Measurements from ENCODE around the gene HACD3.
"Not testable (repeated sequence)": the region's sequence is repeated elsewhere in the genome, so short reads cannot be mapped to it uniquely, and the experiment has no call there.

The HACD3 gene

GRCh38 chr15:65530318-65531111 lies at the start of gene HACD3:
TSS of gene HACD3 (plus strand) at chr15:65530463. CDS start at chr15:65530632, 169 bp downstream.
- DNase-seq = peak; percentile 92

DNA sequence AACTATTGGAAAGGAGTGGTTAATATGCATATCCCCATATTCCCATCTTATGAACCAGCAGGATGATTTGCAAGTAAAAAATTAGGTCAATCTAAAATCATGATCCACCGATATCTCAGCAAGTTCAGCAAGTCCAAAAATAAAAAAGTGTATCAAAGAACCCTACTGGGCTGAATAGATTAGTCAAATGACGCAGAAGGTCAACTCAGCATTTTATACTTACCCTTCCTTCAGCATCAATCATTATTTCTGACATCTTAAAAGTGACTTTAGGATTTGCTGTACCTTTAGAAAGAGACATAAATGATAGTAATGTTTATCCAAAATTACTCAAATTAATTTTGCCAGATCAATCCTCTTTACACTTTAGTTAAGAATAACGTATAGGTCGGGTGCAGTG lies 45.4 kb upstream of the HACD3 start:
- DNase-seq = no peak

GRCh38 chr15:65494076-65494475 lies 36.2 kb upstream of the HACD3 start:
- no peak for DNase-seq

GRCh38 chr15:65509321-65509720 lies 20.9 kb upstream of the HACD3 start:
- no peak for DNase-seq

GRCh38 chr15:65512189-65512588 lies 18.1 kb upstream of the HACD3 start:
- no peak for DNase-seq

DNA sequence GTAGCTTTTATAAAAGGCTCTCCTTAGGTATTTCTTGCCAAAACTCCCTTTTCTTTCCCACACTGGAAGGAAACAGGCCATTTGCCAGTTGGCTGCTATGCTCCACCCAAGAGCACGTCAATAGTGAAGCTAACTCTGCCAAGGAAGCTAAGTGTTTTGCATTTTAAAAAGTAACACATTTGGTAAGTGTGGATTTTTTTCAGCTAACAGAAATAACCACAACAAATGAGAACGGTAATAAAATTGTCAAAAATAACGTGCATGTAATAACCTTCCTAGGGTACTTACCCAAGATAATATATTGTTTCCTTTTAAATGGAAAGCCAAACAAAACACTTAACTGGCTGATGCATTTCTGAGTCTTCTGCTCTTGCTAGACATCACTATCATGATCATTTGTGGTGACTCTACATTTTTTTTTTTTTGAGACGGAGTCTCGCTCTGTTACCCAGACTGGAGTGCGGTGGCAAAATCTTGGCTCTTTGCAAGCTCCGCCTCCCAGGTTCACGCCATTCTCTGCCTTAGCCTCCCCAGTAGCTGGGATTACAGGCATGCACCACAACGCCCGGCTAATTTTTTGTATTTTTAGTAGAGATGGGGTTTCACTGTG lies 17.4 kb upstream of the HACD3 start:
- no peak for DNase-seq

DNA sequence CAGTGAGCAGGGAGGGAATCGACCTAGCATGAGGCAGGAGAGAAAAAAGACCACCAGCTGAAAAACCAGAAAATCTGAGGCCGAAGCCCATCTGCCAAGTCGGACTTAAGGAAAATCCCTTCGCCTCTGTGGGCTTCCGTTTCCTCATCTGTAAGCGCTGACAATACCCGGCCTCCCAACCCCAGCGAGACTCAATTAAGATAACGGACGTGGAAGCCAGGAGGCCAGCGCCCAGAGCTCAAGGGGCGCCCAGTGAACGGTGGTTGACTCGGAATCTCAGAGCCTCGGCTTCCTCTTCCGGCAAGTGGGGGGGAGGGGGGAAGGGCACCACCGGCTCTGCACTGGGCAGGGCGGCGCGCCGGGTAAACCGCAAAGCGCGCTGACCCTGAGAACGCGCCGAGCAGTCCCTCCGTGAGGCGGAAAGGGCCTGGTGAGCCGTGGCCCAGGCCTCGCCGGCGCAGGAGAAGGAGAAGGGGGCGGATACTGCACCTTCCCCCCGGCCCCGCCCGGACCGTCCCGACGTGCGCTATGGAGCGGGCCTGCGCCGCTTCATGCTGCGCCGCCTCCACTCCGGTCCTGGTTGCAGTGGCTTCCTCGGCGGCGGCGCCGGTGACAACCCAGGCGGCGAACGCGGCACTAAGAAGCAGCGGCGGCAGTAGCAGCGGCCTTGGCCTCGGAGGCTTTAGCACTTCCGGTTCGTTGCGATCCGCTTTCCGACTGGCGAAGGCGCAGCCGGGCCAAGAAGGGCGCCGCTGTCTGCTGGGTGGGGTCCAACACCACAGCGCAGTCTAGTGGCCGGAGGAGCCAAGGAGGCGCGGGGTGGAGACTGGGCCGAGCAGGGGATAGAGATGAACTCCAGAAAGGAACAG lies 13.0 kb upstream of the HACD3 start, which contains the start of gene DPP8:
Gene DPP8, minus strand, starts transcription at position 693 of the 869 bp plus-strand sequence. CDS start 5,136 bp downstream, outside the sequence.
- peak; percentile 98 for DNase-seq

DNA sequence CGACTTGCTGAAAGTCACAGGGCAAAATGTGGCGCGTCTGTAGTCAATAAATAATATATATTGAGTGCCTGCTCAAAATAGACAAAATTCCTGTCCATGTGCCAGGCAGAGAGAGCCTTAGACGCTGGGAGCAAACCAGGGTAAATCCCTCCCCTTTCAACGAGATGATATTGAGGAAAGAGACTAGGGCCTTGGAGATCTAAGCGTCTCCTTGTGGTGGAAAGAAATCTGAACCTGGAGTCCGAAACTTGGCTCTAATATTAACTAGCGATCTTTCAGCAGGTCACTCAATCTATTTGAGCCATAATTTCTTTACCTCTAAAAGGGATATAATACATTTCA lies 12.4 kb upstream of the HACD3 start:
- DNase-seq = no peak

- no peak for DNase-seq
Measured at GRCh38 chr15:65518633-65519285, 11.5 kb upstream of the HACD3 start.

GRCh38 chr15:65521350-65521749 lies 8.9 kb upstream of the HACD3 start:
- no peak for DNase-seq

DNA sequence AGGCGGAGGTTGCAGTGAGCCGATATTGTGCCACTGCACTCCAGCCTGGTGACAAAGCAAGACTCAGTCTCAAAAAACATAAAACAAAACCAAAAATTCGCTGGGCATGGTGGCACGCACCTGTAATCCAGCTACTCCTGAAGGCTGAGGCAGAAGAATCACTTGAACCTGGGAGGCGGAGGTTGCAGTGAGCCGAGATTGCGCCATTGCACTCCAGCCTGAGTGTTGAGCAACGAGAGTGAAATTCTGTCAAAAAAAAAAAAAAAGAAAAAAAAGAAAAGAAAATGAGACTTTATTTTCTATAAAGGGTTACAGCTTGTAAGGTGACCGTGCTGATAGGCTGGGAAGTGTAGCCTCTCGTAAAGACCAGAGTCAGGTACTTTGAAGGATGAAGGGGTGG lies 6.0 kb upstream of the HACD3 start:
- no peak for DNase-seq

DNA sequence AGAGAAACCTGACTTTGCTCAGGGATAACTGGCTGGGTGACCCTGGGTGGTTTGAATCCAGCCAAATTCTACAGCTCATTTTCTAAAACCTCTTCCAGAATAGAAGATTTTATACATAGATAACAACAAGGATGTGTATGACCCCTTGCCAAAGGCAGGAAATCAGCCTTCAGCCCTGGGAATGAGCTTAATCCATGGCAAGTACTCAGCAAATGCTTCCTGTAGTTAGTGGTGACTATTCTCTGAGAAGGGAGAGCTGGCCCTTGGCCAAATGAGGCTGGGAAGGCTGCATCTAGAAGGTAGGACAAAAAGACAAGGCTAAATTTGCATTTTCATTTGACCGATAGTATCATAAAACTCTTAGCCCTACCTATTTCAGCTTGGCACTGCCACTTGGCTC lies 4.6 kb upstream of the HACD3 start:
- no peak for DNase-seq

DNA sequence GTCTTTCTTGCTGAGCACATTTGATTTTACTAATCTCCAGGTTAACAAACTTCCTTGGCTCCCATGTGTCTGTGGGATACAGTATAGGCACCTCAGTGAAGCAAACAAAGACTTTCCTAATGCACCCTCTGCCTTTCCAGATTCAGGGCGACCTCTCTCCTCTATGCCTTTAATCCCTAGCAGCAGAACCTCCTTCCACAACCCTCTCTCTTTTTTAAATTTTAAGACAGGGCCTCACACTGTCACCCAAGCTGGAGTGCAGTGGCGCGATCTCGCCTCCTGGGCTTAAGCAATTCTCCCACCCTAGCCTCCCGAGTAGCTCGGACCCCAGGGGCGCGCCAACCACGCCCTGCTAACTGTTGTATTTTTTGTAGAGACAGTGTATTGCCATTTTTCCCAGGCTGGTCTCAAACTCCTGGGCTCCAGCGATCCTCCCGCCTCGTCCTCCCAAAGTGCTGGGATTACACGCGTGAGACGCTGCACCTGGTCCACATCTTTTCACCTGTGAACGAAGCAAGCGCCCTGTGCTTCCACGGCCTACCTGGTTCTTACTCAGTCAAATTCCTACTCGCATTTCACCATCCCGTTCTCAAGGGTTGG lies 1.7 kb upstream of the HACD3 start:
- no peak for DNase-seq

DNA sequence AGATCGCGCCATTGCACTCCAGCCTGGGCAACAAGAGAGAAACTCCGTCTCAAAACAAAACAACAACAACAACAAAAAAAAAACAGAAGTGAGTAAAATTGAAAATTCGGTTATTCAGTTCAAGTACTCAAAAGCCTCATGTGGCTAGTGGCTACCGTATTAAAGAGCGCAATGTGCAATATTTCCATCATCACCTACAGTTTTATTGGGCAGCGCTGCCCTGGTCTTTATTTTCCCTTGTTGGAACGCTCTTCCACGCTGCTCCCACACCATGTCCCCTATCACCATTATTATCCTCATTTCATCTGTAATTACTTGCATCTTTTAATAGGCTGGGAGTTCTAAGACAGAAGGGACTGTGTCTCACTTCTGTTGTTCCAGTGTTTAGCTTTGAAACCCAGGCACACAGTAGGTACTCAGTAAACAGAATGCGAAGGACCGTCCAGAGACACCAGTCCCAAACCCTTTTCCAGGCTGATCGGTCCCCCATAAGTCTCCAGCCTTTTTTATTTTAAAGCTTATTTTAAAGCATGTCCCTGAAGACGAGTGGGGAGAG lies 423 bp upstream of the HACD3 start:
- DNase-seq = no peak

DNA sequence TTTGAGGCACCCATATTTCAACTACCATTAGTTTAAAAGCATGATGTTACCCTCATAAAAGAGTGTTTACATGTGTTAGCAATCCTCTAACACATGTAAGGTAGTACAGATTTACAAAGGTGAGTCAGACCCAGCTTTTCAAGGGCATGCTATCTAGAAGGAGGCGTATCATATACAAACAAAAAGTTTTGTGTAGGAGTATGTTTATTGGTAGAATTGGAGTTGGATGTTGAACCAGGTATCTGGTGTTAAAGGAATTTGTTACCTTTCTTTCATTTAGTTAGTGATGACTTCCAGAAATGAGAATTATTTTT lies 2.4 kb downstream of the HACD3 start:
- DNase-seq = no peak

GRCh38 chr15:65533057-65533756 lies 2.9 kb downstream of the HACD3 start:
- no peak for DNase-seq

DNA sequence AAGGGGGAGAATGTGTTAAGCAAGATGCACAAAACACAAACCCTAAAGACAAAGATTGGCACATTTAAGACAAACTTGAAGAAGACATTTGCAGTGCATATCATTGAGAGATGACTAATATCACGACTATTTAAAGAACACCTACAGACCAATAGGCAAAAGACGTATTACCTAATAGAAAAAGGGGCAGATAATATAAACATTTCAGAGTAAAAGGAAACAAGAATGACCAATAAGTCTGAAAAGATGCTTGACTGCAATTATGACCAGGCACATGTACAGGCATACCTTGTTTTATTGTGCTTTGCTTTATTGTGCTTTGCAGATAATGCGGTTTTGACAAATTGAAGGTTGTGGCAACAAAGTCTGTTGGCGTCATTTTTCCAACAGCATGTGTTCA lies 4.9 kb downstream of the HACD3 start:
- no peak for DNase-seq

GRCh38 chr15:65540314-65540713 lies 10.1 kb downstream of the HACD3 start:
- DNase-seq = no peak

- no peak for DNase-seq
Measured at GRCh38 chr15:65541231-65541820, 11.1 kb downstream of the HACD3 start.

DNA sequence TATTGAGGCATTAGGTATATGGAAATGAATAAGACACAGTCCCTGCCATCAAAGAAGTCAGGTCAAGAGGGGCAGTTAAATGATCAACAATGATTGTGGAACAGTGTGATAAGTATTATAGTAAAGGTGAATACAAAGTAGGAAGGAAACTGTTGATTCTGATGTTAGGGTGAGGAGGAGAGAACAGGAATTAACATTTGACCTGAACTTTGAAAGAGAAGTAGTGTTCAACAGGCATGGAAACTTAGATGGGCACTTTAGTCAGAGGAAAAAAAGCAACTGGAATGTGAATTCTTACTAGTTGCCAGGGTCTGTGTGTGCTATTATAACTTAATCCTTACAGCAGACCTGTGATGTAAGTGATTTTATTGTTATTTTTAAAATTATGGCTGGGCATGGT lies 17.6 kb downstream of the HACD3 start:
- no peak for DNase-seq

DNA sequence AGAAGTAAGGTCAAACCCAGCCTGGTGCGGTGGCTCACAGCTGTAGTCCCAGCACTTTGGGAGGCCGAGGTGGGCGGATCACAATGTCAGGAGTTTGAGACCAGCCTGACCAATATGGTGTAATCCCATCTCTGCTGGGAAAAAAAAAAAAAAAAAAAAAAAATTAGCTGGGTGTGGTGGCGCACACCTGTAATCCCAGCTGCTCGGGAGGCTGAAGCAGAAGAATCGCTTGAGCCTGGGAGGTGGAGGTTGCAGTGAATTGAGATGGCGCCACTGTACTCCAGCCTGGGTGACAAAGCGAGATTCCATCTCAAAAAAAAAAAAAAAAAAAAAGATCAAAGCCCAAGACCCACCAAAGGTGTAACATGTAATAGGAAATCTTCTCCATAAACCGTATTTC lies 19.0 kb downstream of the HACD3 start:
- DNase-seq = not testable (repeated sequence)

Data from activated T-cell treated with anti-CD3 and anti-CD28 coated beads, Interleukin-2, amount 50 U/mL, for 1 hour (primary cell).